Measurements from ENCODE around the gene WDR62. TPM values are rescaled to one million over a fixed set of nuclear protein-coding genes. Genes with fewer than 3 reads are reported as not detected.

Gene WDR62
- total and polyA plus RNA-seq, 2 of the 8 experiments (the other 6 are each of a cell fraction or from before 2014, with no cell fraction given): 28.2 to 39.5 TPM

DNA sequence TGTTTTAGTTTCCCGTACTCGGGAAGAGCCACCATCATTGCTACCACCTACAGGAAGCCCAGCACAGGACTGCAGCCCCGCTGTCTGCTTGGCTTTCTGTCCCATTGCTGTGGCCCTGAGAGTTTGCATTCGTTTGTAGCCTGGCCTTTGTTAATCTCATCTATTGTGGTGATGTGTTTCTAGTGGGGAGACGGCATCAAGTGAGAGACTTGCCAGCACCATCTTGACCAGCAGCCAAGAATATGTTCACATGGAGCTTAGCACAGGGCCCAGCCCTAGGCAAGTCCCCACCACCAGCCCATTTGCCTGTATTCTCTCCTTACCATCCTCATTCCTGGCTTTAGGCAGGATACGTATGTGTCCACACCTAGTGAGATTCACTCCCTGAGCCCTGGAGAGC, 39.0 kb downstream of the WDR62 start (continued):
- TF ChIP-seq, protein P1, sequence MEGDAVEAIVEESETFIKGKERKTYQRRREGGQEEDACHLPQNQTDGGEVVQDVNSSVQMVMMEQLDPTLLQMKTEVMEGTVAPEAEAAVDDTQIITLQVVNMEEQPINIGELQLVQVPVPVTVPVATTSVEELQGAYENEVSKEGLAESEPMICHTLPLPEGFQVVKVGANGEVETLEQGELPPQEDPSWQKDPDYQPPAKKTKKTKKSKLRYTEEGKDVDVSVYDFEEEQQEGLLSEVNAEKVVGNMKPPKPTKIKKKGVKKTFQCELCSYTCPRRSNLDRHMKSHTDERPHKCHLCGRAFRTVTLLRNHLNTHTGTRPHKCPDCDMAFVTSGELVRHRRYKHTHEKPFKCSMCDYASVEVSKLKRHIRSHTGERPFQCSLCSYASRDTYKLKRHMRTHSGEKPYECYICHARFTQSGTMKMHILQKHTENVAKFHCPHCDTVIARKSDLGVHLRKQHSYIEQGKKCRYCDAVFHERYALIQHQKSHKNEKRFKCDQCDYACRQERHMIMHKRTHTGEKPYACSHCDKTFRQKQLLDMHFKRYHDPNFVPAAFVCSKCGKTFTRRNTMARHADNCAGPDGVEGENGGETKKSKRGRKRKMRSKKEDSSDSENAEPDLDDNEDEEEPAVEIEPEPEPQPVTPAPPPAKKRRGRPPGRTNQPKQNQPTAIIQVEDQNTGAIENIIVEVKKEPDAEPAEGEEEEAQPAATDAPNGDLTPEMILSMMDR (IDR thresholded peaks at IDR 0.05; ENCODE audit: control extremely low read depth in 1 of 3, insufficient read depth in 1 of 3, low read depth in 1 of 3, low read length in 3 of 3): no peak
- no peak for TF ChIP-seq FOSL1 (IDR thresholded peaks at IDR 0.05; ENCODE audit: insufficient read depth, low read depth, low read length)
